Activated CD4-positive, CD25-positive, alpha-beta regulatory T cell treated with anti-CD3 and anti-CD28 coated beads, Interleukin-2, amount 50 U/mL, for 24 hours (primary cell): ENCODE measurements around the gene PARS2.
"Not testable (repeated sequence)": the region's sequence is repeated elsewhere in the genome, so short reads cannot be mapped to it uniquely, and the experiment has no call there.

Source experiments
- ATAC-seq, 2 donors: fragments of 150-1000 bp; cut with Tn5 transposase; one replicate each; pipeline ENCODE4 v1.10.0; 2021; ENCODE audit warnings: mild to moderate bottlenecking in 1 of 2, moderate library complexity in 1 of 2

Gene PARS2

DNA sequence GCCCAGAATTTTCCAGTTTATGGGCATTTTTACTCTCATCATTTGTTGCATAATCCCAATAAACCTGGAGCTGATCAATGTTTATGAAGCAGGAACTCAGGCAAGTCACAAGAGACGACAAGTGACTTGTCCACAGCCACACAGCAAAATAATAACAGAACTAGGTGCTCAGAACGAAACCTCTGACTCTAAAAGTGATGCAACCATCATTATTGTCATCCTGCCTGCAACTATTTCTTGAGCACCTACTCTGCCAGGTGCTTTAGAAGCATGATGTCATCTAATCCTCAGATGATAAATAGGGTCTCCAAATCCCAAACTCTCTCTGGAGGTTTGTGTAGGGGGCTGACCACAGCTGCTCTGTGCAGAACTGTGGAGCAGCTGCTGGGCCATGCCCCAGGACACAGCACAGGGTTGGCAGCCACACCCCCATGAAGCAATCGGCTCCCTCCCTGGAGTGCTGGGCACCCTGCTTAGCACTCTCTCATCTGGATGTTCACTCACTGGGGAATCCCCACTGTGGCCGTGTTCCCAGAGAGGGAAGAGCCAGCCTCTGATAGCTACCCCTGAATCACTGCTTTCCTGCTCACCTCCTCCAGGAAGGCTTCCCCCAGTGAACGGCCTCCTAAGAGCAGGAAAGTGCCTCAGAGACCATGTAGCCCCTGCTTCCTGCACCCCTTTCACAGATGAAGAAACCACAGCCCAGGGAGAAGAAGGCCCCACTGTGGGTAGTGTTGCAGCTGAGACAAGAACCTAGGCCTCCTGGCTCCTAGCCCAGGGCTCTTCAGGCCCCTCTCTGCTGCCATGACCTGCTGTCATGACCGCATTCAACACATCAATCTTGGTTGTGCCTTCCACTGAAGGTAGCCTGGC is 34.7 kb upstream of the PARS2 start:
- peak; percentile 75 to 81 for ATAC-seq

DNA sequence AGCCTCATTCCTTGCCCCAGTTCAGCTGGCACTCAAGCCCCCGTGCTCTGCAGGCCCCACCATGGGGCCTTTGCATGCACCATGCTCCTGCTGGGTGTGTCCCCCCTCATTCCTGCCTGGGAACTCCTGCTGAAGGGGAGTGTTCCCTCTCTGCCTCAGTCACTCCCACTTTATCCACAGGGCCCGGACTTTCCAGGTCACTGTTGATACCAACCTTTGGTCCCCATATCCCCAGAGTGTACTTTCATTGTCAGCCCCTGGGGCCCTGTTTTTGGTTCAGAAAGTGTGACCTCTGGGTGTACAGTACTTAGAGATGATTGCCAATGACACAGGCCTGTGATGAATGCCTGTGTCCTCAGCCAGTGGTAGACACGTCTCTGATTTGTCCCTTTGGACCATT is 33.9 kb upstream of the PARS2 start:
- ATAC-seq: no peak

DNA sequence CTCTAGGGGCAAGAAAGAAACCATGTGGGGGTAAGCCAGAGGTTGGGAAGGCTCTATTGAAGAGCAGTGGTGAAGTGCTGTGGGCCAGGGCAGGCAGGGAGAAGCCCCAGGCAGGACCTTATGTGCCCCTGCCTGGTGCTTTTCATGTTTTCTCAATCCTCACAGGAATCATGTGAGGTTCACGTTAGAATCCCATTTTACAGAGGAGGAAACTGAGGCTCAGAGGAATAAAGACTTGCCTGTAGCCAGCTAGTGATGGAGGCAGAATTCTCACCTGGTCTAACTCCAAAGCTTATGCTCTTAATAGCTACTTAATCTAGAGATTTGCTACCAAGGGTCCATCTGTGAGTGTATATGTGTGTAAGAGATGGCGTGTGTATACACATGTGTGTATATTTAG is 32.6 kb upstream of the PARS2 start:
- no peak for ATAC-seq

- ATAC-seq: no peak
Observed at GRCh38 chr1:54795841-54796468, 31.6 kb upstream of the PARS2 start.

GRCh38 chr1:54795356-54795665 is 31.0 kb upstream of the PARS2 start:
- ATAC-seq: no peak

DNA sequence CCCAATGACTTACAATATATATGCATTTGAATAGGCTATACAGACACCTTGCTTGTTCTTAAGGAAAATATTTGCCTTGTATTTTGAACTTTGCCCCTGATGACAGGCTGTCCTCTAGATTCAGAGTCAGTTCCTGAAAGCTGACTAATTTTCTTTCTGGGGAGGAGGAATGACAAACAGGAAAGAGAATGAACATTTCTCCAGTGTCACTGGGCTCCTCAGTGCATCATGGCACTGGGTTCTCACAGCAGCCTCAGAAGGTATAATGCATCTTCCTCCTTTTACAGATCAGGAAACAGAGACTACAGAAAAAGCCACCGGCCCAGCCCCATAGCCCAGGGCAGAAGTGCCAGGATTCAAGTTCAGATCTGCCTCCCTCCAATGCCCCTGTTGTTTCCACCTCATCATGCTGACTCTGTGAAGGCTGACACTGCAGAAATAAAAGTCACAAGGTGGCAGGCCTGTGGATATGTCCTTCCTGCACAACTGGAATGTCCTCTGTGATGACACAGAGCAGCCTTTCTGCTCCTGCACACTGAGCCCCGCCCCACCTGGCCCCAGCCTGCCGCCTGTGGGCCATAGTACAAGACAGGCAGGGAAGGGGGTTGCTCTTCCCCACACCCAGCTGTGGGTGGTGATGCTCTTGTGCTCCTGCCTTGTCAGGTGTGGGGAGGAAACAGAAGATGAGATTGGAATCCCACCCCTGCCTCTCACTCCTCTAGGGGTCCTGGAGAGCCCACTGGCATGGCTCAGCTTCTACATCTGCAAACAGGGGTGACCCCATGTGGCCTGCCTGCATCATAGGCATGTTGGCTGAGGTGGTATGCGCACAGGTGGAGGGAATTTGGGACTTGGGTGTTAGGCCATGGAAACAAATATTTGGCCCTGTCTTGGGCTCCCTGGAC is 30.4 kb upstream of the PARS2 start:
- ATAC-seq: no peak

GRCh38 chr1:54792686-54793282 is 28.5 kb upstream of the PARS2 start:
- ATAC-seq: no peak

DNA sequence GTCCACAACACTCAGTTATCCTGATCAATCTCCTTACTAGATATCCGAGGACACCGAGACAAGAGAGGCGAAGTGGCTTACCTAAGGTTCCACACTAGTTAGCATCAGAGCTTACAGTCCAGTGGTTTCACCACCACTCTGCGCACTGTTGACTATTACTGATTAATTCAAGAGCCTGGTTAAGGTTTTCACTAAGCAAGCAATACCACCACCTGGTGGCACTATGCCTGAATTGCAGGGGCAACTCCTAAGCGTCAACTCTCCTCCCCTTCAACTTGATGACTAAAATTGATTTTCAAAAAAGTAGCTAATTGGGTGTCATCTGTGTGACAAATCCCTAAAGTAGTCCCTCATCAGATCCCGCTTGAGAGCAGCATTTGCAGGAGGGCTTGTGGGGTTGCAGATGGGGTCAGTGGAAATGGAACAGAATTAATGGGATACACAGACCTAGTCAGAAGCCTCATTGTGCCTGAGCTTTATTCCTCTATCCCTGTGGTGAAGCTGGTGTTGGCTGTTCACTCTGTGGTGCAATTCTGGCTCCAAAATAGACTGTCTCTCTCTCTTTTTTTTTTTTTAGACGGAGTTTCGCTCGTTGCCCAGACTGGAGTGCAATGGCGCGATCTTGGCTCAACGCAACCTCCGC is 27.7 kb upstream of the PARS2 start:
- peak in 1 of 2 donors; percentile 20 for ATAC-seq

DNA sequence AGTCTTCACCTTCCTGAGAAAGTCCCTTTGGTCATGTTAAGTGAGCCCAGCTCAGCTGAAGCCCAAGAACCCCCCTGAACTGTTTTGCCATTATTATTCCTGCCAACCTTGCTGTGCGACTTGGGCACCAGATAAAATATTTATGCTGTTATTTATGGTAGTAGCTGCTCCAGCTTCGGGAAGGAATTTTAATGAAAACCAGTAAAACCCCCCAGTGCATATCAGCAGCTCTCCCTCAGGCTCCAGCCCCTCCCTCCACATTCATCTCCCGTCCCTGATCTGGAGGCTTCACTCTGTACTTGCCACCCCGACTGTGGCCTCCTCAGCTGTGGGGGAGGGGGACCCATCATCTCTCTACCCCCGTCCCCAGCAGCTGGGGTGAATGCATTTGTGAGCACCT is 24.1 kb upstream of the PARS2 start:
- ATAC-seq: no peak

DNA sequence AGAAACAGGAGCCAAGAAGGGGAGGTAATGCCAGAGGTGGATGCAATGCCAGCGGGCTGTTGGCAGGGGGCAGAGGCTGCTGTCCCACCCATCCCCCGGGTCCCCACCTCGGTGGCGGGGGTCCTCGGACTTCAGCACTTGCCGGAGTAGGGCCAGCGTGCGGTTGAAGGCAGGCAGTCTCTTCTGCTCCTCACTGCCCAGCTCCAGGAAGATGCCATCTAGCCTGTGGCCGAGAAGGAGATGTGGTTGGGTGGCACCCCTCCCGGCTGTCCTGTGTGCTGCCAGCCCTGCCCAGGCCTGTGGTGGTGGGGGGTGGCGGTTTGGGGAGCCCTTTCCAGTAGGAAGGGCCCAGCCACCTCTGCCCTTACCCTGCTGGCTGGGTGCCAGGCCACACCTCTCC is 23.3 kb upstream of the PARS2 start:
- no peak for ATAC-seq

- no peak for ATAC-seq
Observed at GRCh38 chr1:54786778-54787177, 22.5 kb upstream of the PARS2 start.

- ATAC-seq: no peak
Observed at GRCh38 chr1:54784066-54784465, 19.7 kb upstream of the PARS2 start.

DNA sequence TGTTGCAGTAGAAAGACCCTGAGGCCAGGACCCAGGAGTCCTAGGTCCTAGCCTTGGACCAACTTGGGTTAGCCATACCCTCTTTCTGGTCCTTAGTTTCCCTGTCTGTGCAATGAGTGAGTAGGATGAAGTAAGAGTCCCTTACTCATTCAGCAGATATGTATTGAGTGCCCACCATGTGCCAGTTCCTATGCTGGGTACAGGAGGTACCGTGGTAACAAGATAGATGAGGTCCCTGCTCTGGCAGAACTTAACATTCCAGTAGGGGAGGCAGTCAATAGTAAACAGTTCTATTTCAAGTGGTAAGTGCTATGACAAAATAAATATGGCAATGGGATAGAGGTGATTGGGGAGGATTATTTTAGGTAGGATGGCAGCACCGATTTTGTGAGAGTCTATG is 18.3 kb upstream of the PARS2 start:
- ATAC-seq: no peak

GRCh38 chr1:54782156-54782555 is 17.8 kb upstream of the PARS2 start:
- ATAC-seq: no peak

- ATAC-seq: no peak
Observed at GRCh38 chr1:54781023-54781723, 16.9 kb upstream of the PARS2 start.

DNA sequence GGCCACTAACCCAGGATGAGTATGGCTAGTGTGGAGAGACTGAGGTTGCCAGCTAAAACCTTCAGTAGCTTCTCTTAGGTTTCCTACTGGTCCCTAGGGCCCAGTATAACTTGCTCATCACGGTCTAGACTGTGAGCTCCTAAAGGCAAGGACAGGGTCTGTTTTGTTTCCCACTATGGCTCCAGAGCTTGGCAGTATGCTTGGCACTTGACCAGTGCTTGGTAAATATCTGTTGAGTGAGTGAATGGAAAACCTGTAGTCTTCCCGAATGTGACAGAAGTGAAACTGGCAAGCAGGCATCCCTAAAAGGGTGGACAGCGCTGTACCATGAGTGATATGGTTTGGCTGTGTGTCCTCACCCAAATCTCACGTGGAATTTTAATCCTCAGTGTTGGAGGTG is 13.1 kb upstream of the PARS2 start:
- no peak for ATAC-seq

- no peak for ATAC-seq
Observed at GRCh38 chr1:54777011-54777410, 12.7 kb upstream of the PARS2 start.

DNA sequence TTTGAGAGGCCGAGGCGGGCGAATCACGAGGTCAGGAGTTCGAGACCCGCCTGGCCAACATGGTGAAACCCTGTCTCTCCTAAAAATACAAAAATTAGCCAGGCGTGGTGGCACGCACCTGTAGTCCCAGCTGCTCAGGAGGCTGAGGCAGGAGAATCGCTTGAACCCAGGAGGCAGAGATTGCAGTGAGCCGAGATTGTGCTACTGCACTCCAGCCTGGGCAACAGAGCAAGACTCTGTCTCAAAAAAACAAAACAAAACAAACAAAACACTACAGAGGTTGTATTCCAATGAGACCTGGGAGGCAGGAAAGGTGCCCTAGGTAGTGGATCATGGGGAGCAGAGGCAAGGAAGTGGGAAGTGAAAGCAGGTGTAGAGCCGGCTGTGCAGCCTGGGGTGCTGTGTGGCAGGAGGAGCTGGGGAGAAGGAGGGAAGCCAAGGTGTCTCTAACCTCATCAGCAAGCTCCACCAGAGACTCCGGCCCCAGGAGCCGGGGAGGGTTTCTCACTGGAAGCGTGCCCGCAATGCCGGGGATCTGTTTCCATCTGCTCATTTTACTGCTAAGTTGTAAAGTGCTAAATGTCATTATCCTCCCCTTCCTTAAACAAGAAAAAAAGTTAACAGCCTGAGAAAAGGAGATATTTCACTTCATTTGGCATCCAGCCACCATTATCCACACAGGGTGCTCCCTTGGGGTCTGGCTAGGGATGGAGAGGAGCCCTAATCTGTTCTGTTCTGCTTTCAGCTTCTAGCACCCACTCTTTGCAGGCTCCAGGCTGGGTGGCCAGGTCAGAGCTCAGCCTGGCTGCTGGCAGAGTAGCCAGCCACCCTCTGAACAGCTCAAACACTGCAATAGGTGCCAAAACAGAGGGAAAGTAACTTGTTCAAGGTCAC is 11.8 kb upstream of the PARS2 start:
- ATAC-seq: not testable (repeated sequence)

DNA sequence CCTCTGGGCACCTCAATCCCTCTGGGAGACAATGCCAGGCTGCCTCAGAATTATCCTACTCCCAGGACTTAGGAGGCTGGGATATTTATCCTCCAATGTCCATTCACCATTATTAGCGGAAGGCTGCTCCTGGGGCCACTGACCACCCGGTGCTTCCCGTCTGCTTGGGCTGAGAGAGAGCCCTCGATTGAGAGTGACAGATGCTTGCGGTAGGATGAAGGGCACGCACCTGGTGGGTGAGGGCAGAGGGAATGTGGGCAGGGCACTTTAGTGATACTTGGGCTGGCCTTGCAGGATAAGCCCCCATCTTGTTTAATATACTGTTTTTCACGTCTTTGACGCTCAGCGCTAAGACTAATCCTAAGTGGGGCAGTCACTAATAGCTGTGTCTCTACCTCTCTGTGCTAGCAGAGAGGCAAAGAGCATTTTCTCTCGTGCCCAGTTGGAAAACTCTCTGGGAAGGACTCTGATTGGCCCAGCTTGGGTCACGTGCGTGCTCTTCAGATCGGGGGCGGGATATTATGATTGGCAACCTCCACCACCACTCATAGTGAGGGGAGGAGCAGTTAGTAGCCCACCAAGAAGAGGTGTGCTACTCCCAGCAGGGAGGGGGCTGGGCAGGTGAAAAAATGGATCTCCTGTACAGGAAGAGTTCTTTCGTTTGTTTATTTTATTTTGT is 10.6 kb upstream of the PARS2 start:
- no peak for ATAC-seq

- no peak for ATAC-seq
Observed at GRCh38 chr1:54772951-54773350, 8.6 kb upstream of the PARS2 start.
